ENCODE results near the gene NKAPL. TPM values are rescaled to one million over a fixed set of nuclear protein-coding genes. Genes with fewer than 3 reads are reported as not detected.

NKAPL gene
- total and polyA plus RNA-seq, 2 of the 13 experiments (the other 11 are each of a cell fraction or from before 2014, with no cell fraction given), result not detected

GRCh38 chr6:28295326-28295725, 36.2 kb downstream of the NKAPL start (continued):
- TF ChIP-seq KIAA2018 (CRISPR knock-in tag; IDR thresholded peaks at IDR 0.05; ENCODE audit: borderline replicate concordance), result no peak
- TF ChIP-seq FUBP1 (CRISPR knock-in tag; IDR thresholded peaks at IDR 0.05; ENCODE audit: borderline replicate concordance), result no peak
- TF ChIP-seq ZNF33A (CRISPR knock-in tag; IDR thresholded peaks at IDR 0.05; ENCODE audit: borderline replicate concordance), result no peak
- TF ChIP-seq ZFYVE20 (CRISPR knock-in tag; IDR thresholded peaks at IDR 0.05; ENCODE audit: borderline replicate concordance, low read depth), result no peak
- no peak for TF ChIP-seq ZSCAN21 (CRISPR knock-in tag; IDR thresholded peaks at IDR 0.05; ENCODE audit: borderline replicate concordance)

Data from HepG2 (cell line).